Lung (tissue), 12 donors: ENCODE measurements around the gene CACNB1. TPM values are rescaled to one million over a fixed set of nuclear protein-coding genes. Genes with fewer than 3 reads are reported as not detected.

Experiments
- ATAC-seq: fragments of 200-7000 bp; cut with Tn5 transposase; one replicate; pipeline ENCODE4 v1.9.1; 2020; ENCODE audit warnings: moderate number of reproducible peaks; ENCODE audit not compliant: insufficient read depth, low FRiP score
- DNase-seq, 3 donors: peaks; one replicate each; pipeline ENCODE4 v3.0.0-alpha.2; 2013 to 2017
- H3K27ac ChIP-seq, 2 donors: one replicate each; pipeline ENCODE4 v1.5.1; 2013; ENCODE audit warnings: mild to moderate bottlenecking in 2 of 2, moderate library complexity in 2 of 2, control low read depth in 1 of 2, inconsistent platforms in 1 of 2, low read depth in 1 of 2, low read length in 1 of 2
- H3K27me3 ChIP-seq, 3 donors: one replicate each; pipeline ENCODE4 v1.5.1; 2013; ENCODE audit warnings: low read length in 2 of 3; ENCODE audit not compliant: control insufficient read depth in 3 of 3, insufficient read depth in 3 of 3
- H3K36me3 ChIP-seq, 4 donors: one replicate each; pipeline ENCODE4 v1.5.1; 2013; ENCODE audit warnings: low read length in 4 of 4, mild to moderate bottlenecking in 1 of 4, moderate library complexity in 1 of 4; ENCODE audit not compliant: control insufficient read depth in 4 of 4, insufficient read depth in 4 of 4
- H3K4me1 ChIP-seq, 5 donors: one replicate each; pipeline ENCODE4 v1.5.1; 2013; ENCODE audit warnings: low read length in 5 of 5, mild to moderate bottlenecking in 2 of 5, moderate library complexity in 1 of 5; ENCODE audit not compliant: control insufficient read depth in 5 of 5, insufficient read depth in 5 of 5
- H3K4me3 ChIP-seq: one replicate; pipeline ENCODE4 v1.5.1; 2013; ENCODE audit warnings: mild to moderate bottlenecking, control low read depth, moderate library complexity
- H3K9ac ChIP-seq, 2 donors: one replicate each; pipeline ENCODE4 v1.5.1; 2013; ENCODE audit warnings: low read length in 2 of 2, control low read depth in 1 of 2; ENCODE audit not compliant: insufficient read depth in 1 of 2
- H3K9me3 ChIP-seq, 4 donors: one replicate each; pipeline ENCODE4 v1.5.1; 2013; ENCODE audit warnings: low read length in 3 of 4, mild to moderate bottlenecking in 1 of 4, moderate library complexity in 1 of 4; ENCODE audit not compliant: control insufficient read depth in 4 of 4, insufficient read depth in 3 of 4
- WGBS, 2 donors: extraction: QIAGEN DNeasy Blood & Tissue Kit; methylation state at CpG; one replicate each; pipeline ENCODE4 v1.1.7; 2013; 5-methylcytosine and 5-hydroxymethylcytosine counted together
- polyA plus RNA-seq, 2 donors: library from polyadenylated mRNA; stranded (reverse); fragments of 200-250 nt; gene quantifications; one replicate each; pipeline ENCODE4 v1.2.1, GENCODE V29; 2013
- total RNA-seq, 2 donors: library from RNA; depleted of rRNA in 1 of 2; stranded (reverse); fragments of >200 nt in 1 of 2; gene quantifications; one replicate each; pipeline ENCODE4 v1.2.1, GENCODE V29; 2014 to 2021
- TF ChIP-seq, protein P1 (sequence below): IDR thresholded peaks from 2 replicates; pipeline ENCODE4 v1.5.1; 2012; ENCODE audit warnings: mild to moderate bottlenecking; ENCODE audit errors: control extremely low read depth, extremely low read depth
- donor health status: control.
- donor health status: control.
- donor health status: Bipolar disorder and iron deficiency.
- donor health status: healthy.
- donor health status: DM: yes; HTN: yes; CAD: no.

The CACNB1 gene
- total and polyA plus RNA-seq, 4 donors, result 6.8 to 49.6 (median 21.7) TPM

DNA sequence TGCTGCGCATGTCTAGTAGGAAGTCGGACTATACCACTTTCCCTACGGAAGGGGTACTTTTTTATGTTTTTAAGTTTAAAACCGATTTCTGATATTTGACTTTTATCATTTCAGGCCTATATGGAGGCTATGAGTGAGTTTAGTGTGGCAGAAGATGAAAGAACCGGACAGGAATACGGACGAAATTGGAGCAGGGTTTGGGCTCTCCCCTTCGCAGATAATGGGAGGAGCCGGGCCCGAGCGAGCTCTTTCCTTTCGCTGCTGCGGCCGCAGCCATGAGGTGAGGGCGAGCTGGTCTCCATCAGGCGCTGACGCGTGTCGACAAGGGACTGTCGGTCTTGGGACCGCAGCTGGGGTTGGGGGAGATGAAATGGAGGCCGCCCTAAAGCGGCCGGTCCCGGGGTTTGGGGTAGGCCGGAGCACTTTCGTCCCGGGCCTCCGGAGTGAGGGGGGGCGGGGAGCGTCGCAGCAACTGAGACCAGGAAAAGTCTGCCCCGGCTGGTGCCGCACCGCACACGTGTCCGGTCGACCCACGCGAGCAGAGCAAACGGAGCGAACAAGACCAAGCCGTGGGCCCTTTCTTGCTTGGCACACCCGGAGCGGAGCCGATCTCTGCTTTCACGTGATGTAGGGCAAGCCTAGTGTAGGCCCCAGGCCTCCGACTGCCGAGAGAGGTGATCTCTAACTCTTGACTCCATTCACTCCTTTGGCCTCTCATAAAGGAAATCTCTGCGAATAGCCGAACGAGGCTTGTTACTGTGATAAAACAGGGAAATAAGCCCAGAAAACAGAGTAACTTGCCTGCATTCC, 2.8 kb upstream of the CACNB1 start, which contains the start of gene RPL19:
Gene RPL19, plus strand, starts transcription at position 214 of the 810 bp plus-strand sequence. Its CDS starts 62 bp downstream, at position 276.
- TF ChIP-seq, protein P1, sequence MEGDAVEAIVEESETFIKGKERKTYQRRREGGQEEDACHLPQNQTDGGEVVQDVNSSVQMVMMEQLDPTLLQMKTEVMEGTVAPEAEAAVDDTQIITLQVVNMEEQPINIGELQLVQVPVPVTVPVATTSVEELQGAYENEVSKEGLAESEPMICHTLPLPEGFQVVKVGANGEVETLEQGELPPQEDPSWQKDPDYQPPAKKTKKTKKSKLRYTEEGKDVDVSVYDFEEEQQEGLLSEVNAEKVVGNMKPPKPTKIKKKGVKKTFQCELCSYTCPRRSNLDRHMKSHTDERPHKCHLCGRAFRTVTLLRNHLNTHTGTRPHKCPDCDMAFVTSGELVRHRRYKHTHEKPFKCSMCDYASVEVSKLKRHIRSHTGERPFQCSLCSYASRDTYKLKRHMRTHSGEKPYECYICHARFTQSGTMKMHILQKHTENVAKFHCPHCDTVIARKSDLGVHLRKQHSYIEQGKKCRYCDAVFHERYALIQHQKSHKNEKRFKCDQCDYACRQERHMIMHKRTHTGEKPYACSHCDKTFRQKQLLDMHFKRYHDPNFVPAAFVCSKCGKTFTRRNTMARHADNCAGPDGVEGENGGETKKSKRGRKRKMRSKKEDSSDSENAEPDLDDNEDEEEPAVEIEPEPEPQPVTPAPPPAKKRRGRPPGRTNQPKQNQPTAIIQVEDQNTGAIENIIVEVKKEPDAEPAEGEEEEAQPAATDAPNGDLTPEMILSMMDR, result no peak
- no peaks in the 10 kb centered on the region for H3K27me3 ChIP-seq
- ATAC-seq (peak; percentile 55), DNase-seq (peak in 1 of 3 donors; percentile 80)
- H3K27ac ChIP-seq, result peak within 1 kb of the TSS; percentile 94 to 95
- H3K4me1 ChIP-seq, result peaks cover 0 to 40% (median 9%) of the 10 kb centered on the region in 5 donors
- peak within 1 kb of the TSS; percentile 100 for H3K4me3 ChIP-seq
- whole genome bisulfite sequencing, 2 donors, result 0% methylated on average over 52 of the region's 52 CpGs
- peaks cover 25 to 31% (median 27%) of the 10 kb centered on the region in 4 donors for H3K36me3 ChIP-seq
- H3K9ac ChIP-seq, result peak within 1 kb of the TSS; percentile 87 to 100
- no peaks in the 10 kb centered on the region for H3K9me3 ChIP-seq

DNA sequence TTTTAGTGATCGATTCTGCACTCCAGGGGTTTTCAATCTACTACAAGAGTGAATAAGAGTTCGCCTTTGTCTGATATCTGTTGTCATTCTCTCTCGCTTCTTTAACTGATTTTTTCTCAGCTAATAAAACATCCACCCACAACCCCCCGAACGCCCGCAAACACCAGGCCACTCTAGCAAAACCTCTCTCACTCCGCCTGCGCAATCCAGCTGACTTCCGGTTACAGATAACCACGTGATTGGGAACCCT, 2.3 kb upstream of the CACNB1 start:
- Histone ChIP-seq H3K4me3 (no peak overlapping the region), H3K27me3 (no peaks in the 10 kb centered on the region), H3K27ac (peak overlapping the region; percentile 94 to 95), H3K4me1 (peaks cover 3 to 45% (median 9%) of the 10 kb centered on the region in 5 donors), H3K36me3 (peaks cover 20 to 29% (median 23%) of the 10 kb centered on the region in 4 donors), H3K9ac (peak overlapping the region; percentile 87 to 100), H3K9me3 (no peaks in the 10 kb centered on the region)
- TF ChIP-seq, protein P1, result no peak
- 0 to 1% methylated on average over 10 of the region's 10 CpGs for WGBS, 2 donors
- DNase-seq (peak; percentile 92 to 98 (median 97)), ATAC-seq (peak; percentile 71)

DNA sequence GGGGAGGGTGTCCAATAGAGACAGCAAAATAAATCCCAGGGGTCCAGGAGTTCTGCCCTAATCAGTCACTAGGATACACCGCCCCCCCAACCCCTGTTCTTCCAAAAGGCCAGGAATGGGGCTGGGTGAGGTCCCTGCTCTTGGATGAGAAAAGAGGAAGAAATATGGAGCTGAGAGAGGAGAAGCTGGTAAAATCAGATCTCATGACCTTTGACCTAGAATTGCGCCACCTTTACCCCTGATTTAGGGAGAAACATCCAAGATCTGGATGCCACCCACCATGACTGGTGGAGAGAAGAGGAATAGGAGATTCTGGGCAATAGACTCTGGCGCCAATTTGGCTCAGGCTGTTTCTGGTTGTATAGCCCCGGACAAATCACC, 707 bp upstream of the CACNB1 start:
- TF ChIP-seq, protein P1, result no peak
- DNase-seq (no peak), ATAC-seq (no peak)
- no peaks in the 10 kb centered on the region for H3K27me3 ChIP-seq
- whole genome bisulfite sequencing, 2 donors, result 70 to 82% methylated on average over 4 of the region's 4 CpGs
- H3K4me3 ChIP-seq, result no peak overlapping the region
- H3K9me3 ChIP-seq, result no peaks in the 10 kb centered on the region
- no peak overlapping the region for H3K9ac ChIP-seq
- H3K4me1 ChIP-seq, result peaks cover 3 to 52% (median 9%) of the 10 kb centered on the region in 5 donors
- H3K36me3 ChIP-seq, result peaks cover 10 to 19% (median 17%) of the 10 kb centered on the region in 4 donors
- H3K27ac ChIP-seq, result peak overlapping the region in 1 of 2 donors; percentile 80
